Aorta (tissue), 5 donors: Measurements from ENCODE around the gene TMEM61. TPM values are rescaled to one million over a fixed set of nuclear protein-coding genes. Genes with fewer than 3 reads are reported as not detected.

Experiments
- ATAC-seq: fragments of 200-7000 bp; cut with Tn5 transposase; one replicate; pipeline ENCODE4 v1.9.1; 2022; ENCODE audit warnings: moderate library complexity; ENCODE audit not compliant: low FRiP score
- DNase-seq, 2 donors: peaks; one replicate each; pipeline ENCODE4 v3.0.0-alpha.2; 2020
- H3K27ac ChIP-seq, 2 donors: one replicate each; pipeline ENCODE4 v1.5.1; 2013; ENCODE audit warnings: low read length in 2 of 2, mild to moderate bottlenecking in 2 of 2, moderate library complexity in 2 of 2, control low read depth in 1 of 2, inconsistent platforms in 1 of 2, low read depth in 1 of 2
- H3K27me3 ChIP-seq, 2 donors: one replicate each; pipeline ENCODE4 v1.6.1; 2013; ENCODE audit warnings: control low read depth in 1 of 2, low read length in 1 of 2, mild to moderate bottlenecking in 1 of 2, moderate library complexity in 1 of 2; ENCODE audit not compliant: insufficient read depth in 2 of 2, control insufficient read depth in 1 of 2
- H3K36me3 ChIP-seq, 2 donors: one replicate each; pipeline ENCODE4 v1.6.1; 2013; ENCODE audit warnings: control low read depth in 1 of 2, low read length in 1 of 2, mild to moderate bottlenecking in 1 of 2; ENCODE audit not compliant: insufficient read depth in 2 of 2, control insufficient read depth in 1 of 2
- H3K4me1 ChIP-seq, 2 donors: one replicate each; pipeline ENCODE4 v1.6.1; 2013; ENCODE audit warnings: low read length in 2 of 2, control low read depth in 1 of 2, mild to moderate bottlenecking in 1 of 2, moderate library complexity in 1 of 2; ENCODE audit not compliant: insufficient read depth in 2 of 2, control insufficient read depth in 1 of 2
- H3K4me3 ChIP-seq, 2 donors: one replicate each; pipeline ENCODE4 v1.5.1; 2013; ENCODE audit warnings: low read length in 2 of 2, control low read depth in 1 of 2, mild to moderate bottlenecking in 1 of 2
- H3K9me3 ChIP-seq: one replicate; pipeline ENCODE4 v1.6.1; 2013; ENCODE audit warnings: mild to moderate bottlenecking, low read length; ENCODE audit not compliant: control insufficient read depth
- WGBS, 2 donors: extraction: QIAGEN DNeasy Blood & Tissue Kit; methylation state at CpG; one replicate each; pipeline ENCODE4 v1.1.7; 2013; 5-methylcytosine and 5-hydroxymethylcytosine counted together
- intact Hi-C, 2 donors: fragments of 100-400 bp; cut with DNase I; formaldehyde crosslinking; loops; one replicate each; pipeline versions ENCODE4 v1.14.2 to v1.15.0; 2022
- polyA plus RNA-seq, 2 donors: library from polyadenylated mRNA; stranded (reverse); fragments of 200-250 nt; gene quantifications; one replicate each; pipeline ENCODE4 v1.2.3, GENCODE V29; 2013
- total RNA-seq, 2 donors: library from RNA; stranded (reverse); fragmentation: NEBNext Ultra II Directional; extraction: Animal tissue kit (Norgen Biotek cat#: 25700); gene quantifications; one replicate each; pipeline ENCODE4 v1.2.1, GENCODE V29; 2021
- donor health status: healthy with polysubstance abuse.
- donor health status: Bipolar disorder and iron deficiency.
- donor health status: DM: no; HTN: no; CAD: no.
- donor health status: DM: no; HTN: no; CAD: no.
- donor health status: DM: yes; HTN: yes; CAD: no.

The TMEM61 gene
- total and polyA plus RNA-seq, 4 donors: 0.38 to 5.6 (median 2.1) TPM

DNA sequence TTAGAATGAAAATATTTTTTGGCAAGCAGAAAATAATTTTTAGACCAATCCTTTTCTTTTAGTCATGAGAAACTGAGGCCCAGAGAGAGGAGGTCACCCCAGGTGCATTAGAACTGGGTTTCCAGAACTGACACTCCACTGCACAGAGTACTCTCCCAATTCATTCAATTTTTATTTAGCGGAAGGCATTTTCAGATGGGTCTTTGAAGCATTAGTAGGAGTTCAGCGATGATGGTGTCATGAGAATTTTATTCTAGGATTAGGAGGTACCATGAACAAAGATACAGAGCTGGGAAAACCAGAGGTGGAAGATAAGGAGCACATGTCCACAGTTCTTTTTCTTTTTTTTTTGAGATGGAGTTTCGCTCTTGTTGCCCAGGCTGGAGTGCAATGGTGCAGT is 61.2 kb downstream of the TMEM61 start:
- no peak overlapping the region for H3K4me3 ChIP-seq
- no peaks in the 10 kb centered on the region for H3K4me1 ChIP-seq
- 66 to 80% methylated on average over 3 of the region's 3 CpGs for WGBS, 2 donors
- DNase-seq: no peak
- H3K9me3 ChIP-seq: no peaks in the 10 kb centered on the region
- no peaks in the 10 kb centered on the region for H3K27me3 ChIP-seq
- no peaks in the 10 kb centered on the region for H3K36me3 ChIP-seq
- no peak for ATAC-seq
- intact Hi-C loops: no loop called here
- no peak overlapping the region for H3K27ac ChIP-seq

Other genes starting within 250 kb of the TMEM61 start
- gene PARS2, start 216.1 kb upstream of the TMEM61 start, total RNA-seq: 1 to 10 TPM; 2.2 to 3.0 TPM
- gene PARS2, start 216.1 kb upstream of the TMEM61 start, polyA plus RNA-seq: 1 to 10 TPM; 1.2 to 2.4 TPM
- under 1 TPM in 1 of 2 donors, not detected in 1; 0.27 TPM for gene TTC22, start 179.3 kb upstream of the TMEM61 start, total RNA-seq
- 1 to 10 TPM in 1 of 2 donors, under 1 TPM in 1; 0.20 to 3.9 TPM for gene TTC22, start 179.3 kb upstream of the TMEM61 start, polyA plus RNA-seq
- gene DHCR24, start 93.4 kb upstream of the TMEM61 start, total RNA-seq: 10 to 100 TPM; 26.6 to 29.6 TPM
- 1 to 10 TPM; 5.1 to 5.4 TPM for gene DHCR24, start 93.4 kb upstream of the TMEM61 start, polyA plus RNA-seq
- not detected for gene BSND, start 18.3 kb downstream of the TMEM61 start, total RNA-seq
- gene BSND, start 18.3 kb downstream of the TMEM61 start, polyA plus RNA-seq: not detected
- under 1 TPM; 0.13 to 0.42 TPM for gene PCSK9, start 58.9 kb downstream of the TMEM61 start, total RNA-seq
- under 1 TPM in 1 of 2 donors, not detected in 1; 0.38 TPM for gene PCSK9, start 58.9 kb downstream of the TMEM61 start, polyA plus RNA-seq
- gene USP24, start 234.7 kb downstream of the TMEM61 start, total RNA-seq: 10 to 100 TPM; 45.8 to 54.4 TPM
- 10 to 100 TPM in 1 of 2 donors, 1 to 10 TPM in 1; 4.4 to 13.9 TPM for gene USP24, start 234.7 kb downstream of the TMEM61 start, polyA plus RNA-seq